ENCODE results near the gene CHRM2. TPM values are rescaled to one million over a fixed set of nuclear protein-coding genes. Genes with fewer than 3 reads are reported as not detected.
"Not testable (repeated sequence)": the region's sequence is repeated elsewhere in the genome, so short reads cannot be mapped to it uniquely, and the experiment has no call there.

CHRM2 gene
- 0.02 and 0.23 TPM in 2 replicates for polyA plus RNA-seq (2012; rRNA removed)
- 0.03 and 0.07 TPM in 2 replicates for polyA plus RNA-seq (2012; cell fraction: cytosol; rRNA removed)
- polyA plus RNA-seq (2012; cell fraction: nucleus; rRNA removed): 0.12 and 0.22 TPM in 2 replicates

DNA sequence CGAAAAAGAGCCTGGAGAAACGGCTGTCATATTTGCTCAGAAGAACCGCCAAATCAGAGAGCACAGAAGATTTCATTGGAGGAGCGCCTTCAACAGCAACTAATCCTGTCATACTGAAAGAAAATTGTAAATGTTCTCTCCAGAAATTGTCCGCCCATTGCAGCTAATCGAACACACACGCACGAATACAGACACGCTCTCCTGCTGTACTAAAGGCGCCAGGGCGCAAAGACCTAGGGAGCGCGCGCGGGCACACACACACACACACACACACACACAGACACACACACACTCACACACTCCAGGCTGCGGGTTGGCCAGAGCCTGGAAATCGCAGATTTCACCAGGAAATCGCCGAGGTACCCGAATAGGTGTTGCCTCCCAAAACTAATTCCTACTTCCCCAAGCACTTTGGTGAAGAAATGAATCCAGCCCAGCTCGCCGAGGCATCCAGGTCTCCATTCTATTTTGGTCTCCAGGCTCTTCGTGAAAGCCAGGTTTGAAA is at the start of gene CHRM2:
TSS of gene CHRM2 (plus strand) at position 157 of the 505 bp plus-strand sequence. CDS start 146,214 bp downstream, outside the sequence.
- Histone ChIP-seq H3K36me3 (replicated peaks in 1 of 2; ENCODE audit: control insufficient read depth in 1 of 2, insufficient read depth in 2 of 2, low read length in 1 of 2) (no peaks in the 10 kb centered on the region), H3K27ac (ENCODE audit: low read depth in 2 of 2, low read length in 1 of 2) (no peak within 1 kb of the TSS), H3F3A (replicated peaks; ENCODE audit: insufficient read depth) (no peaks in the 10 kb centered on the region), H3K4me1 (ENCODE audit: control insufficient read depth in 1 of 2, insufficient read depth in 2 of 2, low read depth in 1 of 2, low read length in 1 of 2) (peaks cover 3 to 32% of the 10 kb centered on the region in 2 experiments; a peak in 1 of 4 replicates), H2AFZ (ENCODE audit: low read depth) (no peak within 1 kb of the TSS), H3K79me2 (ENCODE audit: insufficient read depth) (no peaks in the 10 kb centered on the region), H3K9me2 (no peaks in the 10 kb centered on the region), H3K9me3 (no peaks in the 10 kb centered on the region), H3K27me3 (ENCODE audit: insufficient read depth) (peaks cover 43% of the 10 kb centered on the region), H4K20me1 (ENCODE audit: insufficient read depth) (no peaks in the 10 kb centered on the region), H3K4me2 (peak within 1 kb of the TSS; percentile 86), H3K4me3 (ENCODE audit: low read depth in 2 of 2, low read length in 1 of 2) (peak within 1 kb of the TSS; percentile 43 to 47), H3K9ac (no peak within 1 kb of the TSS)
- ChIA-PET CTCF (interaction anchor here (1.0 to 4.8 kb wide), 8 partner anchors 8 to 1068 kb away, joined by 3 to 14 read pairs (median 8); no protein-coding TSS in a partner anchor), POLR2A (no interaction called here)
- DNase-seq: peak; percentile 55
- WGBS (ENCODE audit: low lambda C conversion rate): 7% methylated on average over 22 of the region's 23 CpGs
- TF ChIP-seq SIN3A (IDR thresholded peaks at IDR 0.05; ENCODE audit: borderline replicate concordance, low read depth, low read length) (no peak), RFX5 (IDR thresholded peaks at IDR 0.05; ENCODE audit: low read length) (peak; percentile 36; the same call in 1 of the 2 replicates), POLR2AphosphoS5 (IDR thresholded peaks at IDR 0.05; ENCODE audit: low read depth, low read length) (no peak), MXI1 (IDR thresholded peaks at IDR 0.05; ENCODE audit: low read depth, low read length) (0 out of 2 replicates have a peak, but pooled peaks have one; percentile 21)
- TF ChIP-seq, protein P1, sequence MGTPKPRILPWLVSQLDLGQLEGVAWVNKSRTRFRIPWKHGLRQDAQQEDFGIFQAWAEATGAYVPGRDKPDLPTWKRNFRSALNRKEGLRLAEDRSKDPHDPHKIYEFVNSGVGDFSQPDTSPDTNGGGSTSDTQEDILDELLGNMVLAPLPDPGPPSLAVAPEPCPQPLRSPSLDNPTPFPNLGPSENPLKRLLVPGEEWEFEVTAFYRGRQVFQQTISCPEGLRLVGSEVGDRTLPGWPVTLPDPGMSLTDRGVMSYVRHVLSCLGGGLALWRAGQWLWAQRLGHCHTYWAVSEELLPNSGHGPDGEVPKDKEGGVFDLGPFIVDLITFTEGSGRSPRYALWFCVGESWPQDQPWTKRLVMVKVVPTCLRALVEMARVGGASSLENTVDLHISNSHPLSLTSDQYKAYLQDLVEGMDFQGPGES (IDR thresholded peaks at IDR 0.05; ENCODE audit: low read depth, low read length): no peak
- TF ChIP-seq, protein P2, sequence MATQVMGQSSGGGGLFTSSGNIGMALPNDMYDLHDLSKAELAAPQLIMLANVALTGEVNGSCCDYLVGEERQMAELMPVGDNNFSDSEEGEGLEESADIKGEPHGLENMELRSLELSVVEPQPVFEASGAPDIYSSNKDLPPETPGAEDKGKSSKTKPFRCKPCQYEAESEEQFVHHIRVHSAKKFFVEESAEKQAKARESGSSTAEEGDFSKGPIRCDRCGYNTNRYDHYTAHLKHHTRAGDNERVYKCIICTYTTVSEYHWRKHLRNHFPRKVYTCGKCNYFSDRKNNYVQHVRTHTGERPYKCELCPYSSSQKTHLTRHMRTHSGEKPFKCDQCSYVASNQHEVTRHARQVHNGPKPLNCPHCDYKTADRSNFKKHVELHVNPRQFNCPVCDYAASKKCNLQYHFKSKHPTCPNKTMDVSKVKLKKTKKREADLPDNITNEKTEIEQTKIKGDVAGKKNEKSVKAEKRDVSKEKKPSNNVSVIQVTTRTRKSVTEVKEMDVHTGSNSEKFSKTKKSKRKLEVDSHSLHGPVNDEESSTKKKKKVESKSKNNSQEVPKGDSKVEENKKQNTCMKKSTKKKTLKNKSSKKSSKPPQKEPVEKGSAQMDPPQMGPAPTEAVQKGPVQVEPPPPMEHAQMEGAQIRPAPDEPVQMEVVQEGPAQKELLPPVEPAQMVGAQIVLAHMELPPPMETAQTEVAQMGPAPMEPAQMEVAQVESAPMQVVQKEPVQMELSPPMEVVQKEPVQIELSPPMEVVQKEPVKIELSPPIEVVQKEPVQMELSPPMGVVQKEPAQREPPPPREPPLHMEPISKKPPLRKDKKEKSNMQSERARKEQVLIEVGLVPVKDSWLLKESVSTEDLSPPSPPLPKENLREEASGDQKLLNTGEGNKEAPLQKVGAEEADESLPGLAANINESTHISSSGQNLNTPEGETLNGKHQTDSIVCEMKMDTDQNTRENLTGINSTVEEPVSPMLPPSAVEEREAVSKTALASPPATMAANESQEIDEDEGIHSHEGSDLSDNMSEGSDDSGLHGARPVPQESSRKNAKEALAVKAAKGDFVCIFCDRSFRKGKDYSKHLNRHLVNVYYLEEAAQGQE (IDR thresholded peaks at IDR 0.05; ENCODE audit: low read depth, low read length): no peak
- TF ChIP-seq, protein P3, sequence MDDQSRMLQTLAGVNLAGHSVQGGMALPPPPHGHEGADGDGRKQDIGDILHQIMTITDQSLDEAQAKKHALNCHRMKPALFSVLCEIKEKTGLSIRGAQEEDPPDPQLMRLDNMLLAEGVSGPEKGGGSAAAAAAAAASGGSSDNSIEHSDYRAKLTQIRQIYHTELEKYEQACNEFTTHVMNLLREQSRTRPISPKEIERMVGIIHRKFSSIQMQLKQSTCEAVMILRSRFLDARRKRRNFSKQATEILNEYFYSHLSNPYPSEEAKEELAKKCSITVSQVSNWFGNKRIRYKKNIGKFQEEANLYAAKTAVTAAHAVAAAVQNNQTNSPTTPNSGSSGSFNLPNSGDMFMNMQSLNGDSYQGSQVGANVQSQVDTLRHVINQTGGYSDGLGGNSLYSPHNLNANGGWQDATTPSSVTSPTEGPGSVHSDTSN (IDR thresholded peaks at IDR 0.05): no peak

DNA sequence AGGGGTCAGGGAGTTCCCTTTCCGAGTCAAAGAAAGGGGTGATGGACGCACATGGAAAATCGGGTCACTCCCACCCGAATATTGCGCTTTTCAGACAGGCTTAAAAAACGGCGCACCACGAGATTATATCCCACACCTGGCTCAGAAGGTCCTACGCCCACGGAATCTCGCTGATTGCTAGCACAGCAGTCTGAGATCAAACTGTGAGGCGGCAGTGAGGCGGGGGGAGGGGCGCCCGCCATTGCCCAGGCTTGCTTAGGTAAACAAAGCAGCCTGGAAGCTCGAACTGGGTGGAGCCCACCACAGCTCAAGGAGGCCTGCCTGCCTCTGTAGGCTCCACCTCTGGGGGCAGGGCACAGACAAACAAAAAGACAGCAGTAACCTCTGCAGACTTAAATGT is 37.1 kb upstream of the CHRM2 start:
- H3K79me2 ChIP-seq (ENCODE audit: insufficient read depth); CTCF ChIA-PET; H3K4me2 ChIP-seq; H3K27me3 ChIP-seq (ENCODE audit: insufficient read depth); H3K9ac ChIP-seq; DNase-seq; H2AFZ ChIP-seq (ENCODE audit: low read depth); H3K27ac ChIP-seq (ENCODE audit: low read depth in 2 of 2, low read length in 1 of 2); H3F3A ChIP-seq (replicated peaks; ENCODE audit: insufficient read depth); H3K9me2 ChIP-seq; H3K9me3 ChIP-seq; POLR2A ChIA-PET; H3K4me1 ChIP-seq (ENCODE audit: control insufficient read depth in 1 of 2, insufficient read depth in 2 of 2, low read depth in 1 of 2, low read length in 1 of 2); H3K36me3 ChIP-seq (replicated peaks in 1 of 2; ENCODE audit: control insufficient read depth in 1 of 2, insufficient read depth in 2 of 2, low read length in 1 of 2); H4K20me1 ChIP-seq (ENCODE audit: insufficient read depth); H3K4me3 ChIP-seq (ENCODE audit: low read depth in 2 of 2, low read length in 1 of 2): not testable (repeated sequence)
- WGBS (ENCODE audit: low lambda C conversion rate): no CpG with 5 or more reads among the region's 16 CpGs
